SU-DHL-6 (cell line): Measurements from ENCODE around the gene CYP21A2.

Experiments
- H2AFZ ChIP-seq: fragments of 200-600 bp; sonication (generic); 2 replicates; pipeline ENCODE4 v1.6.1; 2014; ENCODE audit warnings: low read depth, mild to moderate bottlenecking, moderate library complexity, mixed read lengths, antibody characterized with exemption, low read length; ENCODE audit not compliant: severe bottlenecking
- H3F3A ChIP-seq: fragments of 200-600 bp; shearing (Covaris generic); 2 replicates; pipeline ENCODE4 v1.6.0; 2016; ENCODE audit warnings: antibody characterized with exemption, mild to moderate bottlenecking; ENCODE audit not compliant: insufficient read depth
- H3K27ac ChIP-seq: fragments of 200-600 bp; sonication (generic); 2 replicates; pipeline ENCODE4 v1.5.1; 2016; ENCODE audit warnings: low read depth, mild to moderate bottlenecking, low read length, moderate library complexity, mixed read lengths
- H3K27me3 ChIP-seq: fragments of 200-600 bp; sonication (generic), shearing (Covaris generic); 2 replicates; pipeline ENCODE4 v1.6.0; 2014; ENCODE audit warnings: mild to moderate bottlenecking, low read length
- H3K36me3 ChIP-seq: fragments of 200-600 bp; sonication (generic); 2 replicates; pipeline ENCODE4 v1.6.1; 2014; ENCODE audit warnings: mild to moderate bottlenecking, low read length, mixed read lengths
- H3K4me2 ChIP-seq: fragments of 300-600, 200-600 bp; shearing (Covaris generic), sonication (generic); 2 replicates; pipeline ENCODE4 v1.6.0; 2014; ENCODE audit warnings: low read length, low read depth, mild to moderate bottlenecking; ENCODE audit not compliant: poor library complexity, severe bottlenecking
- H3K4me3 ChIP-seq: fragments of 200-600 bp; sonication (generic); 2 replicates; pipeline ENCODE4 v1.5.1; 2014; ENCODE audit warnings: antibody characterized with exemption, low read length, mild to moderate bottlenecking, mixed read lengths; ENCODE audit not compliant: insufficient read depth, poor library complexity, severe bottlenecking
- H3K79me2 ChIP-seq: fragments of 200-600 bp; sonication (generic); 2 replicates; pipeline ENCODE4 v1.6.1; 2014; ENCODE audit warnings: mild to moderate bottlenecking, low read length, moderate library complexity; ENCODE audit not compliant: insufficient read depth
- H3K9ac ChIP-seq: fragments of 200-600 bp; sonication (generic); 2 replicates; pipeline ENCODE4 v1.7.0; 2014; ENCODE audit warnings: mild to moderate bottlenecking, low read length
- H3K9me2 ChIP-seq: fragments of 200-600 bp; sonication (generic); replicated peaks from 2 replicates; pipeline ENCODE4 v1.6.1; 2014; ENCODE audit warnings: low read length; ENCODE audit not compliant: insufficient read depth
- H3K9me3 ChIP-seq: fragments of 200-600 bp; sonication (generic); 2 replicates; pipeline ENCODE4 v1.6.1; 2014; ENCODE audit warnings: low read length, mixed read lengths; ENCODE audit not compliant: insufficient read depth
- H4K20me1 ChIP-seq: fragments of 200-600 bp; sonication (generic); 2 replicates; pipeline ENCODE4 v1.6.1; 2014; ENCODE audit warnings: low read depth, mild to moderate bottlenecking, antibody characterized with exemption, low read length, moderate library complexity, mixed read lengths
- CTCF ChIP-seq: fragments of 200-600 bp; sonication (generic); IDR thresholded peaks from one replicate; pipeline ENCODE4 v1.5.1; 2017; ENCODE audit warnings: antibody characterized with exemption, mild to moderate bottlenecking, low read length, moderate library complexity; ENCODE audit not compliant: insufficient read depth, poor library complexity, severe bottlenecking
- EZH2phosphoT487 ChIP-seq: fragments of 200-600 bp; sonication (generic), shearing (Covaris generic); conservative IDR thresholded peaks from 2 replicates; pipeline ENCODE4 v1.6.1; 2018; ENCODE audit warnings: mild to moderate bottlenecking, antibody characterized with exemption, low read length, moderate library complexity, mixed read lengths

CYP21A2 gene

GRCh38 chr6:32089082-32089828 is 51.0 kb downstream of the CYP21A2 start:
- Histone ChIP-seq H2AFZ (no peak overlapping the region), H3K9me3 (no peaks in the 10 kb centered on the region), H3K4me3 (no peak overlapping the region), H4K20me1 (no peaks in the 10 kb centered on the region), H3K36me3 (no peaks in the 10 kb centered on the region), H3K9me2 (no peaks in the 10 kb centered on the region), H3K79me2 (no peaks in the 10 kb centered on the region), H3K27ac (no peak overlapping the region), H3K4me2 (no peak overlapping the region), H3K9ac (no peak overlapping the region), H3K27me3 (no peaks in the 10 kb centered on the region), H3F3A (no peaks in the 10 kb centered on the region)
- TF ChIP-seq EZH2phosphoT487 (no peak), CTCF (no peak)
